Hypothalamus (tissue), 51 donors: ENCODE data around the gene SRXN1.

Experiments
- DNase-seq, 51 donors: peaks; one replicate each; lab custom pipeline; 2025; lab: John Stamatoyannopoulos, UW

Gene SRXN1

DNA sequence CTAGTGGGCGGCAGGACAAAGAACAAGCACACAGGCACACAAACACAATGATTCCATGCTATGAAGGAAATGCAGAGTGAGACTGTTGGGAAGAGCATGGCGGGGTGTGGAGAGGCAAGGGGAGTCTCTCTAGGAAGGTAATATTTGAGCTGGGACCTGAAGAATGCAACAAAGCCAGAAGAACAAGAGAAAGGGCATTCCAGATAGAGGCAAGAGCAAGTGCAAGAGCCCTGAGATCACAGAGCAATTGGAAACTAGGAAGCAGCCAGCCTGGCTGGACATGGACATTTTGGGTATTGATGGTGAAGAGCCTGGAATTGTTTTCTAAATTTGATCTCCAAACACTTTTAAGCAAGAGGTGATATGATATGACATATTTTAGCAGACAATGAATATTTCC is 15.4 kb downstream of the SRXN1 start:
- DNase-seq = no peak

DNA sequence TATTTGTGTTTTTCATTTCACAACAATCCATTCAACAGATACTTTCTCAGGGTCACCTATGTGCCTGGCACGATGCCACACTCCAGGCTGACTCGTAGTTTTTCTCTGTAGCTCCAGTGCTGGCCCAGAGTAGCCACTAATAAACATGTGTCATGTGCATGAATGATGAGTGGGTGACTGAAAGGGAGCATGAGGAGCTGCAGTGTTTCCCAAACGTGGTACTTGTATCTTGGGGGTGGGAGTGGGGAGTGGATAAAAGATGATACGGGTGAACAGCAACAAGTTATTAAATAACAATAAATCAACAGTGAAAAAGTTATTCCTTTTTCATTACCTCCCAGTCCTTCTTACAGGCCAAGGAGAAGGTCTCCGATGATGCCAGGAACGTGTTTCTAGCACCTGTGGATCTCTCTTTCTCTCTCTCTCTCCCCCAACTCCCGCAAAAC is 17.1 kb downstream of the SRXN1 start:
- no peak for DNase-seq

DNA sequence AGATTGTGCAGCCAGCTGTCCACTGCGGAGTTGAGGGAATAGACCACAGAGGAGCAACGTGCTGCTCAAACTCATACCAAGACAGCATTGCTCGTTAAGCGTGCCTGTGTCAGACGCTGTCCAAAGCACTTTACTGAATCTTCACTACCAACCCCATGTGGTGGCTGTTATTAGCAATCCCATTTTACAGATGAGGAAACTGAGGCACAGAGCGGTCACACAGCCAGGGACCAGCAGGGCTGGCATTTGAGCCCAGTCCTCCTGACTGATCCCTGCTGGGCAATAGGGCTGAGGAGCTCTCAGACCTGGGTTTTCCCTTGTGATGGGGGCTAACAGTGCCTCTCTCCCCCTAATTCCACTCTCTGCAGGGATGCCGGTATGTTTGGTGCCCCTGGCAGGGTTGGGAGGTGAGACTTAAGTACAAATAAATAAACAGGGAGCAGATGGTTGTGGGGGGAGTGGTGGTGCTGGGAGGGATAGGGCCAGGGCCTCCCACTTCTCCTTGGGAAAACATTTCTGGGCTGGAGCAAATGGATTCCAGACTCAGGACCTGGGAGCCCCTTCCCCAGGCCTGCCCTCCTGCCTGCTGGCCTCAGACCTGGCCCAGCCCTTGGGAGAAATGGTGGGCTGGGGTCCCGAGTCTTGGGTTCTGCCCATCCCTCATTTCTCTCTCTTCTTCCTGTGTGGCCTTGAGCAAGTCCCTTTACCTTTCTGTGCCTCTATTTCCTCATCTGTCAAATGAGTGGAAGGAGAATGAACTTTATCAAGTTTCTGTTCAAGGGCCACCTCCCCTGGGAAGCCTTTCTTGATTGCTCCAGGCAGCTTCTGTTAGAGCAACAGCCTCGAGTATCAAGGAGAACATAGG is 17.7 kb downstream of the SRXN1 start:
- DNase-seq = no peak

DNA sequence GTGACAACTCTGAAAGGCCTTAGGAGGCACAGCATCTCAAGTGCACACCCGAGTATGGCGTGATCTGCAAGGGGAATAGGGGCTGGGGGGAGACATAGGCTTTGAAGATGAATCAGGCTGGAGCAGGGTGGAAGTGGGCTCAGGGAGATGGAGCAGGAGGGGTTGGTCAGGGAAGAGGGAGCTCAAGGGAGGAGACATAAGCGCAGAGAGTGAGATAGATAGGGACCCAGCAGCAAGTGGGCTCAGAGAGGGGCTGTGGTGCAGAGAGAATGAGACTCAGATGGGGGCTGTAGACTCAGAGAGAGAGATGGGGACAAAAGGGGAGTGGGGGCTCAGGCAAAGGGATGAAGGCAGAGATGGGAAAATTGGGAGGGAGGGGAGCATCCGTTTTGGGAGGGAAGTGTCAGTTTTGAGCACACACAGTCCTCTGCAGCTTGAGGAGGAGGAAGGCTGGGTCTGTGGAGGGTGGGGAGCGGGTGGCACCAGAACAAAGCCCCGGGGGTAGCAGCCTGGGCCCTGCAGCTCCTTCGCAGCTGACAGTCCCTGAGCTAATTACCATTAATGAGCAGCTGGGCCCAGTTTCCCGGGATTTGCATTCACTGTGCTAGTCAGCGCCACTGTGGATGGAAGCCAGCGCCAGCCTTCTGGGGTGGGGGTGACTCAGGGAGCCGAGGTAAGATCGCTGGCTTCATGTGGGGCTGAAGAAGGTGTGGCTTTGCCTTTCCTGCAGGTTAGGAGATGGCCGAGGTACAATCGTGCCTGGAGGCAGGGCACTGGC is 18.7 kb downstream of the SRXN1 start:
- peak in 30 of 51 donors; percentile 1 to 58 (median 19) for DNase-seq

DNA sequence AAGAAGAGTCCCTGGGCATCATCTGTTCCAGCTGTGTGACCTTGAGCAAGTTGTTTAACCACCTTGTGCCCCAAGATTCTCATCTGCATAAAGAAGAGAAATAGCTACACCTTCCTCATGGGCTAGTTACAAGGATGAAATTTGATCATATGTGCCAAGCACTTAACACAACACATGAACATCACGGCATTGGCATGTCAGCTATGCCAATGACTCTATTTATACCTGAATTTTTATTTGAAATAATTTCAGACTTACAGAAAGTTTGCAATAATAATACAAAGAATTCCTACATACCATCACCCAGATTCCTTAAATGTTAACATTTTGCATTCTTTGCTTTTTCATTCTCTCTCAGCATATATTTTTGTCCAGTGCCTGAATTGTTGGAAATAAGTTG is 21.9 kb downstream of the SRXN1 start:
- DNase-seq = no peak

DNA sequence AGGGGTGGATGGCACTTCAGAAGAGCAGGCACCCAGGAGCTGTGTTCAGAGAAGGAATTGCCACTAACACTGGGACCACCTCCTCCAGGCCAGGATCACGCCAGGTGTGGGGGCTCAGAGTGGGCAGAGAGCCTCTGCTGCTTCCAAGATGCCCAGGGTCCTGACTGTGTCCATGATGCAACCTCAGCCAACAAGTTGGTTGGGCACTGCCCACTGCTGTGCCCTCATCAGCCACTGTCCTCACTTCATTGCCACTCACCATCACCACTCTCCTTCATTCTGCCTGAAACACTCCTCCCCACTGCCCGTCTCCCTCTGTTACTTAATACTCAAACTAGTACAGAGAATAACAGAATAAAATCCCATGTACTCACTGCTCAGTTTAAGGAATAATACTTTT is 26.4 kb downstream of the SRXN1 start:
- no peak for DNase-seq

DNA sequence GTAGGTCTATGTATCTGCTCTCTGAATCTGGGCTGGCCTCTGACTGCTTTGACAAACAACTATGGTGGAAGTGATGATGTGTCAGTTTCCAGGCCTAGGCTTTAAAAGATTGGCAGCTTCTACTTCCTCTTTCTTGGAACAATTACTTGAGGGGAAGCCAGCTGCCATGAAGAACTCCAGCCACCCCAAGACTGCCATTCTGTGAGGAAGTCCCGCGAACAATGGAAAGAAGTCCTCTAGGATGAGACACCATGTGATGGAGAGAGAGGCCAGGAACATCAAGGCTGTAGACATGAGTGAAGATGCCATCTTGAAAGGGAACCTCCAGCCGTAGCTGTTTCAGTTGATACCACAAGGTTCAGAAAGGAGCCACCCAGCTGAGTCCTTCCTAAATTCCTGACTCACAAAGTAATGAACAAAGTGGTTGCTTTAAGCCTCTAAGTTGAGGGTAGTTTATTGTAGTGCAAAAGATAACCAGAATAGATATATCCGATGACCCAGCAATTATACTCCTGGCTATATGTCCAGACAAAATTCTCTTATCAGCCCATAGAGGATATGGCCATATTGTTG is 27.6 kb downstream of the SRXN1 start:
- no peak for DNase-seq

DNA sequence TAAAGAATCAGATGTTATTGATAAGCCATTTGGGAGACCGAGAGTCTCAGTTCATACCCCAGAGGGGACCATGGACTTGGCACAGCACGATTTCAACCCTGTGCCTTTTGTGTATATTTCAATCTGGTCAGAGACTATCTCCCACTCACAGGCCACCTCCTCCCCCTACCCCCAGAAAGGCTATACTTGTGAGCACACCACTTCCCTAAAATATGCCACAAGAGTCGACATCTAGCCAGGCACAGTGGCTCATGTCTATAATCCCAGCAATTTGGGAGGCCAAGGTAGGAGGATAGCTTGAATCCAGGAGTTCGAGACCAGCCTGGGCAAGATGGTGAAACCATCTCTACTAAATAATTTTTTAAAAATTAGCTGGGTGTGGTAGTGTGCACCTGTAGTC is 29.3 kb downstream of the SRXN1 start:
- DNase-seq = no peak

DNA sequence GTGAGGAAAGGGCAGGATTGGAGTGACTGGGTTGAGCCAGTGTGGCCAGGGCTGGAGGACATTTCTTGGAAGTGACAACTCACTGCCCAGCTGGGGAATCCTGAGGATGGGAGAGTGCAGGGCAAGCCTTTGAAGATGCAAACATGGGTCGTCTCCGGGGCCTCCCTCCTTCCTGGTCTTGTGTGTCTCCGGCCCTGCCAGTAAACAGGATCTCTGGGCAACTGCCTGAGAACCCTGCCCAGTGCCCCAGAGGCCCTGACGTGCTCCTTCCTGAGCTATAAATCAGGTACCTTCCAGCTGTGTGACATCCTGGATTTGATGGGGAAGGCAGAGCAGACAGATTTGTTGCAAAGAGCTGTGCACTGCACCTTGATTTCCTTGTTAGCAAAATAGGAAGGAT is 30.0 kb downstream of the SRXN1 start:
- DNase-seq = no peak

DNA sequence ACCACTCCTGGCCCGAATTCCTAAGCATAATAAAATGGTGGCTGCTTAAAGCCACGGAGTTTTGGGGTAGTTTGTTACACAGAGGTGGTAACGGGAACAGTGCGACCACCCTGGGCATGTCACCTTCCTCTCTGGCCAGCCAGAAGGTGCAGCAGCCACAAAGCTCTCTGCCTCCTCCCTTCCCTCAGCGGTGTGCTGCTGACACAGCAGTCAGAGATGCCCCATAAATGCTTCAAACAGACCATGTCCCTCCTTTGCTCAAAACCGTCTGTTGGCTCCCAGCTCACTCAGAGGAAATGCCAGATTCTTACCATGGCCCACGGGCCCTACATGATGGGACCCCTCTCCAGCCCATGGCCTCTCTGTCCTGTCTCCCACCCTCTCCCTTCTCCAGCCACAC is 30.8 kb downstream of the SRXN1 start:
- DNase-seq = no peak

DNA sequence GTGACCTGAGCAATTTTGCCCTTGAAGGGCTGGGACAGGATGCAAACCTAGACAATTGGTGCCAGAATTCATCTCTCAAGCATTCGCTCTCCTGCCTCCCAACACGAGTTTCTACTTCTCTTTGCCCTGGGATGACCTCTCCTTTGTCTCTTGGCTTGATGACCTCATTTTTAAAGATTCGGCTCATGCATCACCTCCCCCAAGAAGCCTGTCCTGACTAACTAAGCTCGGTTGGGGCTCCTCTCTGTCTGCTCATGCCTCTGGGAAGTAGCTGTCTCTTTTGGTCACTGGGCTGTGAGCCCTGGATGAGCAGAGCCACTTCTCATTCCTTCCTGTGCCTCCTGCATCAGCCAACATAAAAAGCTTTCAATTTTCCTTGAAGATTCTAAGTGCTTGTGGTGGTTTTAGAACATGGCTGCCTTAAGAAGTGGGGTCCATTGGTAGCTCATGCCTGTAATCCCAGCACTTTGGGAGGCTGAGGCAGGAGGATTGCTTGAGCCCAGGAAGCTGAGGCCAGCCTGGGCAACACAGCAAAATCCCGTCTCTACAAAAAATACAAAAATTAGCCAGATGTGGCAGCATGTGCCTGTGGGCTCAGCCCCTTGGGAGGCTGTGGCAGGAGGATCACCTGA is 31.8 kb downstream of the SRXN1 start:
- no peak for DNase-seq

DNA sequence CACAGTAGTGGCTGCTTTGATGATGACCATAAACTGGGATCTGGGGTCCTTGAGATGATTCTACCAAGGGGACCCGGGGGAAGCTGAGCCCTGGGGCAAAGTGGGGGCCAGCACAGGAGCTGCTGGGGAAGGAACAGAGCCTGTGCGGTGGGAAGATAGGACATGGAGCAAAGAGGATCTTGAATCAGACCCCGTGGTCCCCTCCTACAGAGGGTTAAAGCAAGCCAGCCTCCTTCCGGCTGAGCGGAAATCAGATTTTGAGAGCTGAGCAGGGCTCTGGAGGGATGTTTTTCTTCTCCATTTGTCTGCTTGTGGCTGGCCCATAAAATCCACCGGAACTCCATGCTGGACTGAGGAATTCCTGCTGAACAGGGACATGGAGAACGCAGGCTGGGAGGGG is 32.8 kb downstream of the SRXN1 start:
- DNase-seq = no peak

DNA sequence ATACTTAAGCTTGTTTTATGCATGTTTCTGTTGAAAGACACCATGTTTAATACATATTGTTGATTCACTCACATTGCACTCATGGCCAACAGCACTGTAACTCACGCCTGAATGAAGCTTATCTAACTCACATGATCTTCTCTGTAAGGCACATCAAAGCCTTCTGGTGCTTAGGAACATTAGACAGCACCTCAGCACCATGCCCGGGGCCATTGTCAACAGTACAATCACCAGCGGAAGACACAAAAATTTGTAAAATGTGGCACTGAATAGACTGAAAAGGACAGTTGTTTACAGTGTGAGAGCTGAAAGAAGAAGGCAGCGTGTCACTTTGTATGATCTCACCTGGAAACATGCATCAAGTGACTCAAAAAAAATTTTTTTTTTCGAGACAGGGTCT is 34.0 kb downstream of the SRXN1 start:
- DNase-seq = no peak

DNA sequence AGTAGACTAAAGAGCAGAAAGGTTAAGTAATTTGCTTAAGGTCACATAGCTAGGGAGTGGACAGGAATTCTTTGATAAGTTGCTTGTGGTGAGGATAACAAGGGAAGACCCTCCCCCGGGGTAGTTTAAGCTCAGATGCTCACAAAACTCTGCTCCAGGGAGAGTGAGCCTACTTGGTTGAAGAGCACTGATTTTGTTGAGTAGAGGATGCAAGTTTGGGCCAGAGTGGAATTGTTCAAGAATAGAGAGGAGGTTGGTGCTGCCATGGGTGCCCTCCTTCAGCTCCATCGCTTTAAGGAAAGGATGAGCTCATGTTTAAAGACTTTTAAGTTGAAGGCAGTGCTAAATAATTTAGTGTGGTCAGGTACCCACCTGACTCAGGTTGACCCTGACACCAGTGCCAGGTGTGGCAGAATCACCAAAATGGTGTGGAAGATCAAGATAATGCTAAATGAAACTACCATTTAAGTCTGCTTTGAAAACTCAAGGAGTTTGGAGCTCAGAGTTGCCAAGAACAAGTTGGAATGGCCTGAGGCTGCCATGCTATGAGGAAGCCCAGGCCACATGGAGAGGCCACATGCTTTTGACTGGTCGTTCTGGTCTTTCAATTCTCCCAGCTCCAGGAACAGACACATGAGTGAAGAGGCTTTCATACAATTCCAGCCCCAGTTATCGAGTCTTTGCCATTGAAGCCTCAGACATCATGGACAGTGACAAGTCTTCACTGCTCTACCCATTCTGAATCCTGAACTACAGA is 34.9 kb downstream of the SRXN1 start:
- no peak for DNase-seq

DNA sequence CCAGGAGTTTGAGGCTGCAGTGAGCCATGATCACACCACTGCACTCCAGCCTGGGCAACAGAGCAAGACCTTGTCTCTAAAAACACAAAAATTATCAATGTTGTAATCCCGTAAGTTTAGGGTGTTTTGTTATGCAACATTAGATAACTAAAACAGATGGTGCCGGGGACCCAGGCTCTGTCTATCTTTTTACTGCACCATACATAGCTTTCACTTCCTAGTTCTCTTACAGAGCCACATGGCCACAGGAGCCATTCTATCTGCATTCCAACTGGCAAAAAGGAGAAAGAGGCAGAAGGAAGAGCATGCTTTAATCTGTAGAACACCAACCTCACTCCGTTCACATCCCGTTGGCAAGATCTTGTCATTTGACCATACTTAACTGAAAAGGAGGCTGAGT is 37.5 kb downstream of the SRXN1 start:
- no peak for DNase-seq

DNA sequence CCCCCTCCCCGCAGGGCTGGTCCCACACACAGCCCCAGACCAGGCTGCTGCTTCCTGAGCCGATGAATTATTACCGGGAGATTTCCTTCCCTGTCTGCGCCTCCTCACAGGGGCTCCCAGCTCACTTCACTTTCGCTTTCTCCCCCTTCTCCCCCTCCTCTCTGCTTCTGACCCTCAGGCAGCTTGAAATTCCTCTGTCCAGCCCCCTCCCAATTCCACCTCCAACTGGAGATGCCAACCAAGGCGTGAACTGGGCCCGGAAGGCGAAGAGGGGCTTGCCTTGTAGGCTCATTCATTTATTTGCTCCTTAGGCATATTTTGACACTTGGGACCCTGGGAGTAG is 41.2 kb downstream of the SRXN1 start:
- no peak for DNase-seq

DNA sequence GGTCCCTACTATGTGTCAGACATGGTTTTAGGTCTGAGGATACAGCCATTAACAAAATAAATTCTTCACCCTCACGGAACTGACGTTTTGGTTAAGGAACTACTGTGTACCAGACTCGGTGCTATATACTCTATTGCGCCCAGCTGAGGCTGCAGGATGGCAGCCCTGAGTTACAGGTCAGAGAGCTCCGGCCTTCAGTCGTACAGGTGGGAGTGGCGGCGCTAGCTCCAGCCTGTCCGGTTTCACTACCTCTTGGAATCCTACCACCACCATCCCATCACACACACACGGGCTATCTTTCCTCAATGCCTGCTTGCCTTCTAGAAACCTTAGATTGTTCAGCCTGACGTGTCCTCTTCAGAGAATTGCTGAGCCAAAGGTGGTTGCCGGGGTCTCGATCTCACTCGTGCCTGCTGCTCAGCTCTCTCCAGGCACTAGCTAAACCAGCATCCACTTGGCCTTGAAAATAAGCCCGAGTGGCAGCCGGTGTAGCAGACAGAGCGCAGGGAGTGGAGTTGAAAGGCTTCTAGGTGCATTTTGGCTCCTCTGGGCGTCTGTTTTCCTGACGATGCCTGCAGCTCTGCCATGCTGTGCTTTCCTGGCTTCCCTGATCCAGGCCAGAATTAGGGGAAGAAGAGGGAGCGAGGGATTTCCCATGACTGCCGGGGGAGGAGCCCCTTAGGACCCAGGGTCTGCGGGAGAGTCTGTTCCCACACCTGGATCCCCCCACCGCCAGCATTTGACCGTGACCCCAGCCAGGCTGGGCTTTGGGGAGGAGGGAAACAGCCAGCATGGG is 41.8 kb downstream of the SRXN1 start:
- DNase-seq = no peak

DNA sequence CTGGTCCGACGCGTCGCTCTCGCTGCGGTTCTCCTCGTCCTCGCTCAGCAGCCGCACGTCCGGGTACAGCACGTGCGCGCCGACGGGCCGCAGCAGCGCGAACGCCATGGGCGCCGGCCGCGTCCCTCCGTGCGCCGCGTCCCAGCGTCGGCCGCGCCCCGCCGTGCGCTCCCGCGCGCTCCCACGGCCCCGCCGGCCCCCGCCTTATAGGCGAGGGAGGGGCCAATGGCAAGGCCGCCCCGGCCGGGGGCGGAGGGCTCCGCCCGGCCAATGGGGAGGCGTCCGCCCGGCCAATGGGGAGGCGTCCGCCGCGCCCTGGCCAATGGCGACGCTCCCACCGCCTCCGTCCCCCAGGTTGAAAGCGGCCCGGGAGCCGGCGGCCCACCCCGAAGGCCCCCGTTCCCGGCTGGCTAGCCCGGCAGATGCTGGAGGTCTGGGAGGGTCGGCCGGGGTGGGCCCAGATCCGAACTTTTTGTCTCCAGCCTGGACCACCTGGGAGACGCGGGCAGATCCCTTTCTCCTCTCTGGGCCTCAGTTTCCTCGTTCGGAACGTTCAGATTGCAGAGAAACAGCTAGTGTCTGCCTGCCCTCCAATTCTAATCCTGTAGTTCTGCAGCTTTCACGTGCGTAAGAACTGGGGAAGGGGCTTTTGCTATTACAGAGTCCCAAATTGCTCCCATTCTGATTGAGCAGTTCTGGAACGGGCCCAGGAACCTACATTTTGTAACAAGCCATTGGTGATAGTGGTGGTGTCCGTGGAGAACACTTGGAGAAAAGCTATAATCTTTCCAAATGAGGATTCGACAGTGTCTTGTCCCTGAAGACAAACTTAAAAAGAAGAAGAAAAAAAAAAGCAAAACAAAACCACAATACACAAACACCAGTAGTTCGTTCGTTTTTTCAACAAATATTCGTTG is 42.6 kb downstream of the SRXN1 start, which contains the start of gene TCF15:
Gene TCF15, minus strand, starts transcription at position 180 of the 917 bp plus-strand sequence. Its CDS starts 72 bp downstream, at position 108.
- peak in 4 of 51 donors; percentile 1 to 14 (median 3) for DNase-seq
